GM19193 (cell line): ENCODE results near the gene SLC5A9.

Experiments
- POLR2A ChIP-seq: IDR thresholded peaks from 4 replicates; pipeline ENCODE4 v1.6.1; 2011; ENCODE audit not compliant: insufficient read depth, insufficient read length; ENCODE audit errors: extremely low read depth

Gene SLC5A9

DNA sequence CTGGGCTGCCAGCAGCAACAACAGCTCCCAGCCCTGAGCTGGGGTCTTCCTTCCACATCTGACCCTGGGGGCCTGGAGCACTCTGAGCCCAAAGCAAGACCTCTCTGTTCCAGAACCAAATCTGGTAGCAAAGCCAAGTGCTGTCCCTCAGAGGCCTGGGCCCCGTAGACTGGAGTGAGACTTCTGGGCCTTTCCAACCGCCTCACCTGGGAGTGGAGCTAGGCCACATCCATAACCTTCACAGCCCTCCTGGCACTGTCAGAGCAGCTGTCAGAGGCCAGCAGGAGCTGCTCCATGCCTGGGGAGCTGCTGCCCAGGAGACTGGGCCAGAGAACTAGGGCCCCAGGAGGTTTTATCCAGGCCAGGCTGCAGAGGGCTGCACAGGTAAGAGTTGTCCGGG is 15.4 kb upstream of the SLC5A9 start:
- TF ChIP-seq POLR2A: no peak

DNA sequence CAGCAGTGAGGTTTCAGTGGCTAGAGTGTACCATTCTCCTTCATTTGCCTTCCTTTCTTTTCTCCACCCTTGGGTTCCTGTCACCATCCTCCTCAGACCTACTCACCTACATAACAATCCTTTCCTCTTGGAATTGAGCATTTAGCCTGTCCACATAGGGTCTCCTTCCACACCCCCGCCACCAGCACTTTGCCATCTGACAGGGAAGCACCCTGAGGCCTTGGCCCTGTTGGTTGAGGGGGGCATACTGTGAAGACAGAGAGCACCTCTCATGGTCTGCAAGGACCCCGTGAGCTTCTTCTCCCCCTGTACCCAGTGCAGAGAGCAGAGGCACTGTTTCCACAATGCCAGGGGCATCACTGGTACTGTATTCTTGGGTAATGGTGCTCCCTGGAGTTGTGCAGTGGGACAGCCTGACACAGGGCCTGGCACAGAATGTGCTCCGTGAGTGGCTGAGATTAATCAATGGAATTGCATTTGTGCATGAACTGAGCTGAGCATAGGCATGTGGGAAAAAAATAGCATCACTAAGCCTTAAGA is 14.9 kb upstream of the SLC5A9 start:
- no peak for TF ChIP-seq POLR2A

DNA sequence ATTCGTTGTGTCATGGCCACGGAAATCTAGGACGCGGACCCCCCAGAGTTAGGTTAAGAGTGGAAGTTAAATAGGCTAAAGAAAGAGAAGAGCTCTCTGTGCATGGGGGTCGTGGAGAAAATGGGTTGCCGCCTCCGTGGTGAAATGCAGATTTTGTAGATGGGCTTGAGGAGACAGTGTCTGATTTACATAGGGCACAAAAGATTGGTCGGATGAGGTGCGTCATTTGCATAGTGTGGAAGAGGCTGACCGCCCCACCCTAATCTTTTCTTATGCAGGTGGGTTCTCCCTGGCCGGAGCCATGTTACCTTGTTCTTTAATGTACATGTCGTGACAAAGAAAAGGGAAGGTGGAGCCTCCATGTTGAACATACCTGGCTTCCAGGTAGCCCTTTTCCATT is 14.3 kb upstream of the SLC5A9 start:
- TF ChIP-seq POLR2A: no peak

DNA sequence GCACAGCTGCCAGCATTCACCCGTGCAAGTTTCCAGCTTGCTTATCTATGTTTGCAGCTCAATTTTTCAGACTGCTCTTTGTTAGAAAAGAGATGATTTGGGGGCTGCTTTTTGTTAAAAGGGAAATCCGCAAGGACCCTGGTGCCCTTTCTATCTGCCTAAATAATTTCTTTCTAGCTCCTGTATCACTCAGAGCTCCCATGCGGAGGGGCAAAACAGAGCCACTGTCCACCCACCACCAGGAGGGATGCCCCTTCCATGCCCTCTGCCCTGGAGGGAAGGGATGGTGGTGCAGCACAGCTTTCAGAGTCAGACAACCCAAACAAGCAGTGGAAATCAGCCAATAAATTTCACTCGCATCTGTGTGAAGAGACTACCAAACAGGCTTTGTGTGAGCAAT is 13.9 kb upstream of the SLC5A9 start:
- no peak for TF ChIP-seq POLR2A

DNA sequence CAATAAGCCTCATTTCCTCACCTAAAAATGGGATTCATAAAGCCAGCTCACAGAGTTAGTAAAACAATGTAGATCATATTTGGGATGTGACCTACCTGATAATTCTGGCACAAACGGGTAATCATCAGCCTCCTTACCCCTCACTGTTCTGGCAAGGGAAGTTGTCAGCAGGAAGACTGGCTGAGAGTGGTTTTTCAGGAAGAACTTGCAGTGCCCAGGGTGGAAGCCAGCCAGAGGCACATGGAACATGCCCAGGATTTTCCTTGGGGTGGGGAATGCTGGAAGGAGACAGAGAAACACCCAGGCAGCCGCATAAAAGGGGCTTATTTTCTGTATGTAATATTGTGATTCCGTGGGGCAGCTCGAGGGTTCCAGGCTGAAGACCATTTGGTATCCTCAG is 7.7 kb upstream of the SLC5A9 start:
- no peak for TF ChIP-seq POLR2A

DNA sequence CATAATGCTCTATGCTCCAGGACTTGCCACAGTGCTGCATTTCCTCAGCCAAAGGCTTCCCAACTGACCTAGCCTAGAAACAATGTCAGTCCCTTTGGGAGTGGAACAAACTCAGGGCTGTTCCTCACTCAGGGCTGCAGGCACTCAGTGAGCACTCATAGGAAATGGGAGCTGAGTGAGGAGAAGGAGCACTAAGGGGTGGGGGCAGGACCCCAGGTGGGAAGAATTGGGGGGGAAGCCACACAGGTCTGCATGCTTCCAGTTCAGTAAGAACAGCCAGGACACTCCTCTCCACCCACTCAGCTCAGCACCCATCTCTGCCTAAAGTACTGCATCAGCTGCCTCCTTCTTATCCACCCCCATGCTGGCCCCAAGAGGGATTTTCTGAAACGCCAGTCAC is 7.3 kb upstream of the SLC5A9 start:
- no peak for TF ChIP-seq POLR2A

DNA sequence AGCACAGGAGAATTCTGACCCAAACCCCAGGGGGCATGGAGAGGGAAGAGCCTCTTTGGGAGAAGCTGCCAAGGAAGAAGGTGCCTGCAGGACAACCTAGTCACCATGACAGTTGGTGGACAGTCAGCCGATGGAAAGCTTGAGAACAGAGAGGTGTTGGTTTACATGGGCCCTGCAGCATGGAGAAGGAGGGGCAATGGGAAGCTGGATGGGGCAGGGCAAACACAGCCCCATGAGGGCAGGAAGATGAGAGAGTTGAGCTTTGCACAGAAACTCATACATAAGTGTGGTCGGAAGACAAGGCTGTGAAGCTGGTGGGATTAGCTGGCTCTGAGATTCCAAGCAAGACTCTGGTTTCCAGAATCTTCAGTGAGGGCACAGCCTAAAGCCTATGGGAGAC is 6.6 kb upstream of the SLC5A9 start:
- no peak for TF ChIP-seq POLR2A

DNA sequence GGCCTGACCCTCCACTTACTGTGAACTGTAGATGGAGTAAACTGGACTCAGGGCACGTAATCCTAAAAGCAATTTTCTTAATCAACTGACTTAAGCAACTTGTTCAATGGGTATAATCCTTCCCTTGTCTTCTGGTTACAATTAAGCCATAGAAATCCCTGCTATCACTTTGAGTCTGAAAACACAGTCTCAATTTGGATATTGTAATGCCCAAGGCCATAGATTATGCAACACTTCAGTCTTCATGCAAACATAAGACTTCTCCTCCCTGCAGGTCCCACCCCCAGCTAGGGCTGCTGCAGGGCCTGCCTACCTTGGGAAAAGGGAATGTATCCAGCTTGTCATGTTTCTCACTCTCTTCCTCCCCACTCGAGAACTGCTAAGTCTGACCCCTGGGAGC is 6.2 kb upstream of the SLC5A9 start:
- no peak for TF ChIP-seq POLR2A

DNA sequence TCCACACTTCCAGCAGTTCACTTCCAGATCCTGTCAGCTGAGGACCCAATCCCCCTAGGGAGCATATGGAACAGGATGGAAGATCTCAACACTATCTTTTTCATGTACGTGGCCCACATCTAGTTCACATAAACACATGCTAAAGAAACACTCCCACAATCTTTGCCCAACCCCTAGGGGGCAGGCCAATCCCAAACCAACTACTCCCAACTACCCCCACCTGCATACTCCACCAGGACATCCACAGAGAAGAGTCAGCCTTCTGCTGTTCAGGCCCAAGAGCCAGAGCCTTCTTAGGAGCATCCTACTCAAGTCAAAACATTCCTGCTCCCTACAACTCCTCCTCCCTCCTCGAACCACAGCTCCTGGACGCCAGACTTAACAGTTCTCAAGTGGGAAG is 5.6 kb upstream of the SLC5A9 start:
- TF ChIP-seq POLR2A: no peak

DNA sequence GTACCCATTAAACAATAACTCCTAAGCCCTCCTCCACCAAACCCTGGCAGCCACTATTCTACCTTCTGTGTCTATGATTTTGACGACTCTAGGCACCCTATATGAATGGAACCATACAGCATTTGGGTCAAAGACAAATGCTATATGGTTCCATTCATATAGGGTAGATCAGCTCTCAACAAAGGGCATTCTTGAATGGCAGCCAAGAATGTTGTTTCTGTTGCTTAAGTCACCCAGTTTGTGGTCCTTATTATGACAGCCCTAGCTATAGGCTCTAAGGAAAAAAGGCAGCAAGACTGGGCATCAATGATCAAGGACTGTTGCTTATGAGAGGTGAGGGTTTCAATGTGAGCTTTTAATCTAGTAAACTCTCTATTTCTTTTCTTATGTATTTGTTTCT is 4.7 kb upstream of the SLC5A9 start:
- TF ChIP-seq POLR2A: no peak

DNA sequence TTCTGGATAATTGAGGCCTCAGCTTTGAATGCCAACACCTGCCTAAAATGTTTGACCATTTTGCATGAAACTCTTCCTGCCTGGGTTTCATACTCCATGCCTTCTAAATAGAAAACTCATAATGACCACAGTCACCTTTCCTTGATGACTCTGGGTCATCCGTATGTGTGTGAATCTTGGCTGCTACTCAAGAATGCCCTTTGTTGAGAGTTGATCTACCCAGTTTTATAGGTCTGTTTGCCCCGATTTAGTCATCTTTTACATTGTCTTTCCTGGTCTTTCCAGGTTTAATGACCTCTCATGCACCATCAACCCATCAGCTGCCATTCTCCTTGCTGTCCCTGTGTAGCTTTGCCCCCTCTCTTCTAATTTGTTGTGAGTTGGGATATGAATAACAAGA is 2.7 kb upstream of the SLC5A9 start:
- no peak for TF ChIP-seq POLR2A

DNA sequence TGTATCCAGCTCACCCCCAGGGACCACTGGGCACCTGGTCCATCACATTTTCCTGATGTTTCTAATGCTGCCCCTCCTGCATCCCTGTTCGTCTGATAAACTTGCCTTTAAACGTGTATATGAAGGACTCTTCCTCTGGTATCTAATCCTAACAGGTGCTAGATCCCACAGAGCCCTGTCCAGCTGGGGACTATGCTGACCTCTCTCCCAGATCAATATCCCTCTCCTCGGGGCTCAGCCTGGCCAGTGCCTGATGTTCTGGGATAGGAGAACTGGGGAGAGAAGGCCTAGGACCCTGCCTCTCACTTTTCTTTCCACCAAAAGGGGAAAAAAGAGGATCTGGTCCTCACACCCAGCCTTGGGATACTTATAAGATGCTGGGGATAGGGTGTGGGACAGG is 1.4 kb upstream of the SLC5A9 start:
- no peak for TF ChIP-seq POLR2A

DNA sequence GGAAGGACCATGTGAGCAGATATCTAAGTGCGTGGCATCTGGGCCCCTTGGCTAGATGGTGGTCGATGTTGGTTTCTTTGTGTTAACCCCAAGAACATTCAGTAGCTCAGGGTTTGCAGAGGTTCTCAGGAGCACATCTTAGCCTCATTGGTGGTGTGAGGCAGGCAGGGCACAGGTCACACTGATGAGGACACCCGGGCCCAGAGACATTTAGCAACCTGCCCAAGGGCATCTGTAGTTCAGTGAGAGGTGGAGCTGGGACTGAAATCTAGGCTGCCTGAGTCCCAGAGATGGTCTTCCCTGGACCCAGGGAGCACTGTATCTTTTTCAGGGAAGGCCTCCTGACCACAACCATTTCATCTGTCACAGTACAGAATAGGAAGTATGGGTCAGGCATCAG is 859 bp upstream of the SLC5A9 start:
- no peak for TF ChIP-seq POLR2A

DNA sequence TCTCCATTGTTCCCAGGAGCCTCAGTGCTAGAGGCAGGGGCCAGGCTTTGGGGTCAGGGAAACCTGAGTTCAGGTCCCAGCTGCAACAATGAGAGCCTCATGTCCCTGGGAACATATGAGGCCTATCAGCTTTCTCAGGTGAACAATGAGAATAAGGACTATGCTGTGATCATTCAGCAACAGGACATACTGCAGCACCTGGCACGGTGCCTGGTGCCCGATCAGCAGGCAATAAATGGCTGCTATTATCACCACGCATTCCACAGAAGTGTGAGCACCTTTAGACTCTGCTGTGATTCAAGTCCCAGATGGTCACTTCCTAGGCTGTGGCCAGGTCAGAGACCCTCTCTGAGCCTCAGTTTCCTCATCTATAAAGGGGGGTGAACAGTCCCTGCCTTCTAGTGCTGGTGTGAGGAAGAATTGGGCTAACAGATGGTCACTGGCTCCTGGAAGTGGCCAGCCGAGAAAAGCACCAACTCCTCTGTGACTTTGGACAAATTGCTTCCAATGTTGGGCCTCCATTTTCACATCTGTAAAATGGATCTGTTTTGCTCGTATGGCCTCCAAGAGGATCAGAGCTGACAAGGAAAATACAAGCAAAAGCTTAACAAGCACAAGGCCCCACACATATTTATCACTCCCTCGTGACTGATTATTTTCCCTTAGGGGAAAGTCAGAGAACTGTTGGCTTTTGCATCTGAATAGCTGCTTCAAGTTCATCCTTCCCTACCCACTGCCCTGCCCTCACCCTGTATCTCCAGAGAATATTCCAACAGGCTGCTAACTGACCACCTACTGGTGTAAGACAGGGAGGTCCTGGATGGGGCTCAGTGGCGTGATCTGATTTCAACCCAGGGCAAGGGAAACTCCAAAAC is 1.1 kb downstream of the SLC5A9 start:
- no peak for TF ChIP-seq POLR2A

DNA sequence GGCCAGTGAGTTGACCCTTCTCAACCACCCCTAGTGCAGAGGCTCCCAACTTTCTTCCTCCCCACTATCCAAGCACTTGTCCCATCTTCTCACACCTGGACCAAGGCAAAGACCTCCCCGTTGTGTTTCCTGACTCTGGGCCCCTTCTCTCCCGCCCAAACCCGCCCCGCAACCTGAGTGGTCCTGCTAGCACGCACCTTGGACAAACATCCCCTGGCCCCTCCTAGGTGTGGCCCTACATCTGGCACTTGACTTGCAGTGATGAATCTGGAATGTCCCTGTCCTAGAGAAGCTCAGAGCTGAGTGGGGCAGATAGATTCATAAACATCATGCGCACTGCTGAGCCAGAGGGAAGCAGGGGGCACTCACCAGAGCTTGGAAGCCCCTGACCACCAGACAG is 2.3 kb downstream of the SLC5A9 start:
- TF ChIP-seq POLR2A: no peak

DNA sequence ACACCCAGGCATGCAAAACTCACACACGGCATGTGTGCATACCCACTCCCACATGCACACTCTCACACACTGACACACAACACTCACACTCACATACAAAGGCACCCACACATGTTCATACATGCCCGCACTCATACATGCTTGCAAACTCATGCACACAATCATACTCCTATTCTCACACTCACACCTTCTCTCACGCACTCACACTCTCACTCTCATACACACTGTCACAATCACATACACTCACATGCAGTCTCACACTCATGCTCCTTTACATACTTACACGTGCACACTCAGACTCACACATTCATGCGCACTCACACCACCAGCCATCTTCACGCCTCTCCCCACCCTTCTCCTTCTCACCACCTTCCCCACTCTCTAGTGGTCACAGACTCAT is 3.1 kb downstream of the SLC5A9 start:
- TF ChIP-seq POLR2A: no peak

DNA sequence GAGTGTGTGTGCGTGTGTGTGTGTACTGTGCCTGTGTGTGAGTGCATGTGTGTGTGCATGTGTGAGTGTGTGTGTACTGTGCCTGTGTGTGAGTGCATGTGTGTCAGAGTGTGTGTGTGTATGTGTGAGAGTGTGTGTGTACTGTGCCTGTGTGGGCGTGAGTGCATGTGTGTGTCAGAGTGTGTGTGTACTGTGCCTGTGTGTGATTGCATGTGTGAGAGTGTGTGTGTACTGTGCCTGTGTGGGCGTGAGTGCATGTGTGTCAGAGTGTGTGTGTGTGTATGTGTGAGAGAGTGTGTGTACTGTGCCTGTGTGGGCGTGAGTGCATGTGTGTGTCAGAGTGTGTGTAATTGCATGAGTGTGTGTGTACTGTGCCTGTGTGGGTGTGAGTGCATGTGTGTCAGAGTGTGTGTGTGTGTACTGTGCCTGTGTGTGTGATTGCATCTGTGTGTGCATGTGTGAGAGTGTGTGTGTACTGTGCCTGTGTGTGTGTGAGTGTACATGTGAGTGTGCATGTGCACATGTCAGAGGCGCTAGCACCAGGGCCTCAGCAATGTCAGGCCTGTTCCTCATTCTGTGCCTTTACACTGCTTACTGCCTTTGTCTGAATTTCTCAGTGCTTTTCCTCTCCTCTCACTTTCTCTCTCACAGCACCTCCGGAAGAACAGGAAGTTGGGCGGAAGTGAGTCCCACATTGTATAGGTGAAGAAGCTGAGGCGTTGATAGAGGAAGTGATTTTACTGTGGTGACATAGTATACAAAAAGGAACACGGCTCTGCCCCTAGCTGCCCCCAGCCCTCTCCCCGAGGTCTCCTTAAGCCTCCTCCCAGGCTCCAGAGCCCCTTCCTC is 4.9 kb downstream of the SLC5A9 start:
- no peak for TF ChIP-seq POLR2A

DNA sequence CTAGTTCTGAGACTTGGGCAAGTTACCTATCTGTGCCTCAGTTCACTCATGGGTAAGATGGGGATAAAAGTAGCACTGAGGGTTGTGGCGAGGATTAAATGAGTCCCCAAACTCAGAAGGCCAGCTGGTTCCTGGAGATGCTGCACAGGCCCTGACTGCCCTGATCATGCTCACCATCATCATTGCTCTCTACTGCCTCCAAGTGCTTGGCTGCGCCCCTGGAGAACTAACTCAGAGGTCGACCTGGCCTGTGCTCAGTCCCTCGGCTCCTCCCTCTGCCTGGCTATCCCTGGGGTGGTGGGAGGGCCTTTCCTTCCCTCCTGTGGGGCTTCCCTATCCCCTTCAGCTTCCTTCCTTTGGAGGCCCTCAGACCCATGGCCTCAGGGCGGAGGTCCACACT is 5.6 kb downstream of the SLC5A9 start:
- TF ChIP-seq POLR2A: no peak
